ENCODE data around the gene BPIFB1. TPM values are rescaled to one million over a fixed set of nuclear protein-coding genes. Genes with fewer than 3 reads are reported as not detected.

BPIFB1 gene
- total RNA-seq, 6 experiments from 2014 or later: not detected

DNA sequence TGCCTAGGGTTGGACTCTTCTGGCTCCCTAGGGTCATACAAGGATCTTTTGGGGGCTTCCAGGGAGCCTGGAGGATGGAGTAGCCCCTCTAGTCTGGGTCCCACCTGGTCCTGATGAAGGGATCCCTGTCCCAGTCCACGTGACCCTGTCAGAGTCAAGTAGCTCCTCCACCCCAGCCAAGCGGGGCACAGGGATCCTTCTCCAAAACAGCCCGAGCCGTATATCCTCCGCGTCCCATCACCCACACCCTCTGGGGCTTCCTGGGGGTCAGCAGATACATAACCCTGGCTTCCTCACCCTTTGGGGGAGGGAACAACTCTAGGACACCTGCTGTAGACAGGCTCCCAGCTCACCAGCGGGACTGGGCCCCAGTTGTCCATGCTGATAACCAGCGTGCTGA is 28.0 kb downstream of the BPIFB1 start:
- H3K4me1 Mint-ChIP-seq (ENCODE audit: low read depth): peaks cover 2% of the 10 kb centered on the region
- H3K9me3 Mint-ChIP-seq: no peaks in the 10 kb centered on the region
- H3K27ac Mint-ChIP-seq: no peak overlapping the region
- no peak overlapping the region for H3K4me3 Mint-ChIP-seq
- TF ChIP-seq, protein P1, sequence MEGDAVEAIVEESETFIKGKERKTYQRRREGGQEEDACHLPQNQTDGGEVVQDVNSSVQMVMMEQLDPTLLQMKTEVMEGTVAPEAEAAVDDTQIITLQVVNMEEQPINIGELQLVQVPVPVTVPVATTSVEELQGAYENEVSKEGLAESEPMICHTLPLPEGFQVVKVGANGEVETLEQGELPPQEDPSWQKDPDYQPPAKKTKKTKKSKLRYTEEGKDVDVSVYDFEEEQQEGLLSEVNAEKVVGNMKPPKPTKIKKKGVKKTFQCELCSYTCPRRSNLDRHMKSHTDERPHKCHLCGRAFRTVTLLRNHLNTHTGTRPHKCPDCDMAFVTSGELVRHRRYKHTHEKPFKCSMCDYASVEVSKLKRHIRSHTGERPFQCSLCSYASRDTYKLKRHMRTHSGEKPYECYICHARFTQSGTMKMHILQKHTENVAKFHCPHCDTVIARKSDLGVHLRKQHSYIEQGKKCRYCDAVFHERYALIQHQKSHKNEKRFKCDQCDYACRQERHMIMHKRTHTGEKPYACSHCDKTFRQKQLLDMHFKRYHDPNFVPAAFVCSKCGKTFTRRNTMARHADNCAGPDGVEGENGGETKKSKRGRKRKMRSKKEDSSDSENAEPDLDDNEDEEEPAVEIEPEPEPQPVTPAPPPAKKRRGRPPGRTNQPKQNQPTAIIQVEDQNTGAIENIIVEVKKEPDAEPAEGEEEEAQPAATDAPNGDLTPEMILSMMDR (IDR thresholded peaks at IDR 0.05): no peak
- DNase-seq: no peak
- peaks cover 29% of the 10 kb centered on the region for H3K27me3 Mint-ChIP-seq (ENCODE audit: insufficient read depth)
- no peaks in the 10 kb centered on the region for H3K36me3 Mint-ChIP-seq (ENCODE audit: low read depth)

DNA sequence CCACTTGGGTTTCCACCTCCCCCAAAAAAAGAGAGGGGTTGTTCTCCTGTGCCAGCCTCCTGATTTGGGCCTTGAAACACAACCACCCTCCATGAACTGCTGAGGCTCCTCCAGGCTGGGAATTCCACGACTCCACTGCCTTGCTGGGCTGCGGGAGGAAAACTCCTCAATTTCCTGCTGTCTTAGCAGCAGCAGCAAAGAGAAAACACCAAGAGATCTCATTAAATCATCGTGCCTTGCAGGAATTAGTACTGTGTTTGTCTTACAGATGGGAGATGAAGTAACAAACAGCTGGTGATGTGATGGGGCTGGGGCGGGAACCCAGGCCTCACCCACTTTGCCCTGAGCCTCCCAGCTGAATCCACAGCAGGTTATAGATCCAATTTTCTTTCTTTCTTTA is 29.0 kb downstream of the BPIFB1 start:
- TF ChIP-seq, protein P1 (IDR thresholded peaks at IDR 0.05): no peak
- Mint-ChIP-seq H3K36me3 (ENCODE audit: low read depth) (no peaks in the 10 kb centered on the region), H3K4me3 (no peak overlapping the region), H3K9me3 (no peaks in the 10 kb centered on the region), H3K4me1 (ENCODE audit: low read depth) (no peaks in the 10 kb centered on the region), H3K27me3 (ENCODE audit: insufficient read depth) (peaks cover 34% of the 10 kb centered on the region), H3K27ac (no peak overlapping the region)
- DNase-seq: no peak

DNA sequence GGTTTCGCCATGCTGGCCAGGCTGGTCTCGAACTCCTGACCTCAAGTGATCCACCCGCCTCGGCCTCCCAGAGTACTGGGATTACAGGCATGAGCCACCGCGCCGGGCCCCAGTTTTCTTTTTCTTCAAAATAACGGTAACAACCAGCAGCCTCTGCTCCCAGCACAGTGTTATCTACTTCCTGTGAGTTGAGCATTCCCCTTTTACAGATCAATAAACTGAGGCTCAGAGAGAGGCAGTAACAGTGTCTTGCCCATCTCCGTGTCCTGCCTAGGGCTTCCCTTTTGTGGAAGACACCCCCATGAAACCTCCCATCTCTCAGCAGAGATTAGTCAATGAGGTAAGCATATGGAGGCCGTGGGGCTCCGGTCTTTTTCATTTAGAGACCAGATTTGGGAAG is 29.6 kb downstream of the BPIFB1 start:
- no peak for DNase-seq
- TF ChIP-seq, protein P1 (IDR thresholded peaks at IDR 0.05): no peak
- Mint-ChIP-seq H3K4me1 (ENCODE audit: low read depth) (no peaks in the 10 kb centered on the region), H3K4me3 (no peak overlapping the region), H3K36me3 (ENCODE audit: low read depth) (no peaks in the 10 kb centered on the region), H3K27ac (no peak overlapping the region), H3K9me3 (no peaks in the 10 kb centered on the region), H3K27me3 (ENCODE audit: insufficient read depth) (peaks cover 40% of the 10 kb centered on the region)

DNA sequence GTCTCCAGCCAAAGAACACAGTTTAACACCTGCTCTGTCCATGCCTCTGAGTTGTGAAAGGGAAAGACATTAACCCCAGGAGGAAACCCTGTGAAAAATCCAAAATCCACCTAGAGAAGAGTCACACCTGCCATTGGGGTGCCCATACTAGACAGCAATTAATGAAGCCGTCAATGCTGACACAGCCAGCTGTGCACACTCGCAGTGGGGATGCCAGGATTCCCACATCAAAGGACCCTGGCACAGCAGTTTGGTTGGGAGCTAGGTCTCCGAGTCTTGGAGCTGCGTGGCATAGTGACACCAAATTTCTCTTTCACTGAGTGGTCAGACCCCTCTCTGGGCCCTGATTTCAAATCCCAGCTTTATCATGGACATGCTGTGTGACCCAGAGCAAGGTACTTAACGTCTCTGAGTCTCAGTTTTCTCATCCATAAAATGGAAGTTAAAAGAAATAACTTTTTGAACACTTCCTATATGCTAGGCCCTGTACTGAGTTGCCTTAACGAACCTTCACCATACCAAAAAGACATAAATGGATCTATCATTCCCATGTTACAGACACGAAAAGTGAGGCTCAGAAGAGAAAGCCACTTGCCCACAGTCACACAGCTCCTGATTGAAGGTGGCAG is 30.8 kb downstream of the BPIFB1 start:
- no peak overlapping the region for H3K4me3 Mint-ChIP-seq
- peaks cover 52% of the 10 kb centered on the region for H3K27me3 Mint-ChIP-seq (ENCODE audit: insufficient read depth)
- no peak for DNase-seq

DNA sequence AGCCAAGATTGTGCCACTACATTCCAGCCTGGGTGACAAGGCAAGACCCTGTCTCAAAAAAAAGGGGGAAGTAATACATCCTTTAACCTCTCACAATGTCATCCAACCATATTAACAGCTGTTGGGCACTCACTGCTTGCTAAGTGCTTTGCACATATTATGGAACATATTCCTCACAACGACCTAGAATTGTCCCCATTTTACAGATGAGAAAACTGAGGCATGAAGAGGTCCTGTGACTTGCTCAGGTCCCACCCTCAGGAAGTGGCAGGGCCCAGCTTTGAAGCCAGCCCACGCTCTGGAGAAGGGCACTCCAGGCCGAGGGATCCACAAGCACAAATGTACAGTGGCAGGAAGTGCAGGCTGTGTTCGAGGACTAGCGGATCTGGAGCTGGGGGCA is 33.3 kb downstream of the BPIFB1 start:
- H3K9me3 Mint-ChIP-seq: no peaks in the 10 kb centered on the region
- H3K4me3 Mint-ChIP-seq: no peak overlapping the region
- no peaks in the 10 kb centered on the region for H3K4me1 Mint-ChIP-seq (ENCODE audit: low read depth)
- TF ChIP-seq, protein P1 (IDR thresholded peaks at IDR 0.05): no peak
- no peak overlapping the region for H3K27ac Mint-ChIP-seq
- DNase-seq: no peak
- no peaks in the 10 kb centered on the region for H3K36me3 Mint-ChIP-seq (ENCODE audit: low read depth)
- peaks cover 62% of the 10 kb centered on the region for H3K27me3 Mint-ChIP-seq (ENCODE audit: insufficient read depth)

More for the DNA sequence above, 30.8 kb downstream of the BPIFB1 start:
- Mint-ChIP-seq H3K36me3 (ENCODE audit: low read depth) (no peaks in the 10 kb centered on the region), H3K4me1 (ENCODE audit: low read depth) (no peaks in the 10 kb centered on the region), H3K27ac (no peak overlapping the region), H3K9me3 (no peaks in the 10 kb centered on the region)
- TF ChIP-seq, protein P1 (IDR thresholded peaks at IDR 0.05): no peak

Measured in HFFc6 (cell line).